H9 (cell line): ENCODE results near the gene CNKSR1. TPM values are rescaled to one million over a fixed set of nuclear protein-coding genes. Genes with fewer than 3 reads are reported as not detected.
A peak's percentile ranks its signal among the peaks of the same experiment; 100 is the strongest.

Source experiments
- DNase-seq: peaks from one replicate; pipeline ENCODE4 v3.0.0-alpha.2; 2017
- H2AFZ ChIP-seq: one replicate; pipeline ENCODE4 v1.6.1; 2013; ENCODE audit warnings: mild to moderate bottlenecking, low read length, control low read depth, moderate library complexity
- H2AK5ac ChIP-seq: 2 replicates; pipeline ENCODE4 v1.6.1; 2013; ENCODE audit warnings: low read length, control low read depth, mixed read lengths; ENCODE audit not compliant: insufficient read length
- H2BK120ac ChIP-seq: one replicate; pipeline ENCODE4 v1.6.1; 2013; ENCODE audit warnings: low read depth, mild to moderate bottlenecking, low read length, control low read depth, inconsistent platforms; ENCODE audit not compliant: poor library complexity, severe bottlenecking
- H2BK12ac ChIP-seq: 2 replicates; pipeline ENCODE4 v1.6.1; 2013; ENCODE audit warnings: low read length, control low read depth, mixed read lengths, low read depth; ENCODE audit not compliant: insufficient read length
- H2BK15ac ChIP-seq: 2 replicates; pipeline ENCODE4 v1.6.1; 2013; ENCODE audit warnings: low read depth, low read length, control low read depth
- H2BK20ac ChIP-seq: one replicate; pipeline ENCODE4 v1.6.1; 2013; ENCODE audit warnings: low read depth, mild to moderate bottlenecking, low read length, control low read depth, inconsistent platforms; ENCODE audit not compliant: poor library complexity, severe bottlenecking
- H2BK5ac ChIP-seq: 2 replicates; pipeline ENCODE4 v1.6.1; 2013; ENCODE audit warnings: low read length, control low read depth, mixed read lengths; ENCODE audit not compliant: insufficient read length
- H3K14ac ChIP-seq: 2 replicates; pipeline ENCODE4 v1.6.1; 2013; ENCODE audit warnings: low read length, control low read depth; ENCODE audit not compliant: insufficient read depth
- H3K18ac ChIP-seq: 2 replicates; pipeline ENCODE4 v1.6.1; 2013; ENCODE audit warnings: low read depth, mild to moderate bottlenecking, mixed read lengths, low read length, control low read depth; ENCODE audit not compliant: insufficient read length
- H3K23ac ChIP-seq: 2 replicates; pipeline ENCODE4 v1.6.1; 2013; ENCODE audit warnings: low read length, control low read depth, mixed read lengths, low read depth; ENCODE audit not compliant: insufficient read length
- H3K23me2 ChIP-seq: 2 replicates; pipeline ENCODE4 v1.6.1; 2013; ENCODE audit warnings: low read depth, mild to moderate bottlenecking, mixed read lengths, low read length, control low read depth; ENCODE audit not compliant: insufficient read length, poor library complexity, severe bottlenecking
- H3K27ac ChIP-seq: 2 replicates; pipeline ENCODE4 v1.5.1; 2013; ENCODE audit warnings: low read length, control low read depth, mixed read lengths, low read depth; ENCODE audit not compliant: insufficient read length
- H3K27me3 ChIP-seq: 2 replicates; pipeline ENCODE4 v1.6.1; 2013; ENCODE audit warnings: low read length, control low read depth, inconsistent platforms; ENCODE audit not compliant: insufficient read depth
- H3K4ac ChIP-seq: 2 replicates; pipeline ENCODE4 v1.6.1; 2013; ENCODE audit warnings: low read depth, mild to moderate bottlenecking, control low read depth, inconsistent platforms, low read length, moderate library complexity
- H3K4me1 ChIP-seq: 2 replicates; pipeline ENCODE4 v1.6.1; 2013; ENCODE audit warnings: low read length, control low read depth, inconsistent platforms; ENCODE audit not compliant: insufficient read depth
- H3K4me2 ChIP-seq: 2 replicates; pipeline ENCODE4 v1.6.1; 2013; ENCODE audit warnings: low read length, control low read depth, mixed read lengths; ENCODE audit not compliant: insufficient read length, insufficient read depth
- H3K56ac ChIP-seq: 2 replicates; pipeline ENCODE4 v1.6.1; 2013; ENCODE audit warnings: low read depth, mild to moderate bottlenecking, mixed read lengths, low read length, control low read depth; ENCODE audit not compliant: insufficient read length
- H3K79me1 ChIP-seq: 2 replicates; pipeline ENCODE4 v1.6.1; 2013; ENCODE audit warnings: low read depth, mild to moderate bottlenecking, moderate library complexity, low read length, control low read depth, inconsistent platforms; ENCODE audit not compliant: insufficient read depth, poor library complexity, severe bottlenecking
- H3K79me2 ChIP-seq: 2 replicates; pipeline ENCODE4 v1.6.1; 2013; ENCODE audit warnings: low read length, control low read depth, inconsistent platforms; ENCODE audit not compliant: insufficient read depth
- H3K9ac ChIP-seq: 2 replicates; pipeline ENCODE4 v1.6.1; 2013; ENCODE audit warnings: low read length, control low read depth, mixed read lengths; ENCODE audit not compliant: insufficient read length; ENCODE audit errors: extremely low read depth
- H3K9me3 ChIP-seq: one replicate; pipeline ENCODE4 v1.6.1; 2013; ENCODE audit warnings: low read depth, low read length, inconsistent platforms; ENCODE audit not compliant: control insufficient read depth
- H3T11ph ChIP-seq: one replicate; pipeline ENCODE4 v1.6.1; 2013; ENCODE audit warnings: mild to moderate bottlenecking, low read length, control low read depth, inconsistent platforms
- H4K20me1 ChIP-seq: one replicate; pipeline ENCODE4 v1.6.1; 2013; ENCODE audit not compliant: control insufficient read depth, insufficient read length, insufficient read depth
- H4K5ac ChIP-seq: 2 replicates; pipeline ENCODE4 v1.6.1; 2013; ENCODE audit warnings: low read depth, mild to moderate bottlenecking, mixed read lengths, low read length, control low read depth; ENCODE audit not compliant: insufficient read length
- H4K8ac ChIP-seq: replicated peaks from 2 replicates; pipeline ENCODE4 v1.6.1; 2013; ENCODE audit warnings: low read length, control low read depth, mixed read lengths, low read depth; ENCODE audit not compliant: insufficient read length
- H4K91ac ChIP-seq: 2 replicates; pipeline ENCODE4 v1.6.1; 2013; ENCODE audit warnings: low read depth, mild to moderate bottlenecking, moderate library complexity, mixed read lengths, low read length, control low read depth; ENCODE audit not compliant: insufficient read length
- H3K27ac Mint-ChIP-seq, 3 experiments: 2 replicates in 2 of 3; 3 replicates in 1 of 3; pipeline ENCODE4 v1.8.0; 2020 to 2021; ENCODE audit warnings: mixed read lengths in 3 of 3, mild to moderate bottlenecking in 1 of 3, moderate library complexity in 1 of 3
- H3K27me3 Mint-ChIP-seq: 2 replicates; pipeline ENCODE4 v1.8.0; 2021; ENCODE audit warnings: low read depth, mild to moderate bottlenecking, moderate library complexity, mixed read lengths
- H3K36me3 Mint-ChIP-seq, 3 experiments: 2 replicates in 2 of 3; 3 replicates in 1 of 3; pipeline ENCODE4 v1.8.0; 2020 to 2021; ENCODE audit warnings: low read depth in 3 of 3, mixed read lengths in 3 of 3; ENCODE audit not compliant: insufficient read depth in 1 of 3
- H3K4me1 Mint-ChIP-seq, 2 experiments: 2 replicates each; pipeline ENCODE4 v1.8.0; 2020; ENCODE audit warnings: mixed read lengths in 2 of 2
- H3K4me3 Mint-ChIP-seq, 2 experiments: 2 replicates in 1 of 2; 3 replicates in 1 of 2; pipeline ENCODE4 v1.8.0; 2020 to 2021; ENCODE audit warnings: mild to moderate bottlenecking in 2 of 2, mixed read lengths in 2 of 2, moderate library complexity in 1 of 2
- H3K9me3 Mint-ChIP-seq, 2 experiments: 2 replicates in 1 of 2; 3 replicates in 1 of 2; pipeline ENCODE4 v1.8.0; 2020; ENCODE audit warnings: mild to moderate bottlenecking in 2 of 2, mixed read lengths in 2 of 2, moderate library complexity in 1 of 2
- CTCF ChIP-seq: fragments of 200-600 bp; sonication (generic); conservative IDR thresholded peaks from 3 replicates; pipeline ENCODE4 v1.8.0; 2021; ENCODE audit warnings: antibody characterized with exemption, mild to moderate bottlenecking
- WGBS: extraction: QIAGEN DNeasy Blood & Tissue Kit; methylation state at CpG from one replicate; pipeline ENCODE4 v1.1.7; 2013; ENCODE audit warnings: missing lambda C conversion rate, low lambda C conversion rate, mixed read lengths; ENCODE audit not compliant: insufficient read length; ENCODE audit errors: extremely low coverage; 5-methylcytosine and 5-hydroxymethylcytosine counted together
- total RNA-seq: library from RNA; stranded (reverse); gene quantifications from 2 replicates; pipeline ENCODE4 v1.2.1, GENCODE V29; 2021

CNKSR1 gene
- total RNA-seq, 1 experiment from 2014 or later: 26.3 TPM

- no peak overlapping the region for H2BK5ac ChIP-seq
- no peaks in the 10 kb centered on the region for H3K9me3 ChIP-seq
- Mint-ChIP-seq H3K36me3 (no peaks in the 10 kb centered on the region), H3K27me3 (peaks cover 91% of the 10 kb centered on the region), H3K4me3 (peak overlapping the region; percentile 51 to 80), H3K9me3 (peaks cover 0 to 4% of the 10 kb centered on the region in 2 experiments; a peak in 1 of 5 replicates), H3K27ac (no peak overlapping the region; a peak in 1 of 7 replicates), H3K4me1 (peaks cover 44 to 56% of the 10 kb centered on the region in 2 experiments)
- H2BK12ac ChIP-seq: no peak overlapping the region
- TF ChIP-seq CTCF: peak; percentile 33; the same call in 1 of the 3 replicates
- H2AFZ ChIP-seq: no peak overlapping the region
- no peak overlapping the region for H4K5ac ChIP-seq
- H3K23me2 ChIP-seq: peaks cover 19% of the 10 kb centered on the region
- no peaks in the 10 kb centered on the region for H3K79me1 ChIP-seq
- WGBS: no CpG with 5 or more reads among the region's 98 CpGs
- H3K27ac ChIP-seq: no peak overlapping the region
- DNase-seq: no peak
- no peak overlapping the region for H3T11ph ChIP-seq
- no peak overlapping the region for H2BK20ac ChIP-seq
- H2AK5ac ChIP-seq: no peak overlapping the region
- peaks cover 9% of the 10 kb centered on the region; the same call in 1 of the 2 replicates for H3K4me1 ChIP-seq
- H3K79me2 ChIP-seq: no peaks in the 10 kb centered on the region
- no peak overlapping the region for H2BK15ac ChIP-seq
- H3K27me3 ChIP-seq: peaks cover 31% of the 10 kb centered on the region; the same call in 1 of the 2 replicates
- no peaks in the 10 kb centered on the region for H4K20me1 ChIP-seq
- peak overlapping the region; percentile 45 for H3K18ac ChIP-seq
- peak overlapping the region; percentile 42; the same call in 1 of the 2 replicates for H3K14ac ChIP-seq
- H2BK120ac ChIP-seq: no peak overlapping the region
- no peak overlapping the region for H3K23ac ChIP-seq
- no peak overlapping the region for H4K91ac ChIP-seq
- H3K4me2 ChIP-seq: peak overlapping the region; percentile 46
- no peak overlapping the region for H3K9ac ChIP-seq
- H4K8ac ChIP-seq: no peak overlapping the region
- no peak overlapping the region for H3K56ac ChIP-seq
- no peak overlapping the region for H3K4ac ChIP-seq
Measured at GRCh38 chr1:26161415-26162219, 15.7 kb upstream of the CNKSR1 start.
